H1 (cell line): ENCODE results near the gene TMEM134. TPM values are rescaled to one million over a fixed set of nuclear protein-coding genes. Genes with fewer than 3 reads are reported as not detected.
A peak's percentile ranks its signal among the peaks of the same experiment; 100 is the strongest.

Experiments
- CTCF ChIA-PET: fragments of 300-600 bp; sonication (Branson Sonifier 250); formaldehyde crosslinking; loops from one replicate; lab custom pipeline; 2021; ENCODE audit not compliant: partially characterized antibody; lab: Charles Lee
- POLR2A ChIA-PET: fragments of 300-600 bp; sonication (Branson Sonifier 250); formaldehyde crosslinking; loops from one replicate; lab custom pipeline; 2021; ENCODE audit warnings: inconsistent platforms; ENCODE audit not compliant: partially characterized antibody; lab: Charles Lee
- DNase-seq, 2 experiments: peaks; one replicate each; pipeline versions ENCODE4 v3.0.0 to v3.0.0-alpha.2; 2010 to 2022; ENCODE audit warnings: low spot score in 2 of 2, low read depth in 1 of 2, mixed read lengths in 1 of 2
- FAIRE-seq: peaks from 2 replicates; lab custom pipeline; 2011; peaks lifted over from hg19 to GRCh38; lab: Jason Lieb, UNC
- H2AFZ ChIP-seq: 2 replicates; pipeline ENCODE4 v1.8.1; 2012; ENCODE audit warnings: low read length, inconsistent platforms
- H2AK5ac ChIP-seq: 2 replicates; pipeline ENCODE4 v1.6.1; 2013; ENCODE audit warnings: low read depth, low read length
- H2BK120ac ChIP-seq: replicated peaks from 2 replicates; pipeline ENCODE3; 2013; ENCODE audit warnings: low read depth, low read length, inconsistent platforms
- H2BK12ac ChIP-seq: 2 replicates; pipeline ENCODE4 v1.6.1; 2013; ENCODE audit warnings: low read depth, low read length
- H2BK15ac ChIP-seq: 2 replicates; pipeline ENCODE4 v1.6.1; 2013; ENCODE audit warnings: low read length
- H2BK20ac ChIP-seq: 2 replicates; pipeline ENCODE4 v1.6.1; 2013; ENCODE audit warnings: low read length
- H2BK5ac ChIP-seq: 2 replicates; pipeline ENCODE4 v1.6.1; 2013; ENCODE audit warnings: low read depth, low read length
- H3K14ac ChIP-seq: 2 replicates; pipeline ENCODE4 v1.6.1; 2013; ENCODE audit warnings: inconsistent platforms; ENCODE audit not compliant: insufficient read length
- H3K18ac ChIP-seq: 2 replicates; pipeline ENCODE4 v1.6.1; 2013; ENCODE audit warnings: low read length; ENCODE audit errors: extremely low read depth
- H3K23ac ChIP-seq: 2 replicates; pipeline ENCODE4 v1.6.1; 2013; ENCODE audit warnings: inconsistent platforms; ENCODE audit not compliant: insufficient read length
- H3K23me2 ChIP-seq: 2 replicates; pipeline ENCODE4 v1.6.1; 2013; ENCODE audit warnings: low read depth, low read length
- H3K27ac ChIP-seq: 2 replicates; pipeline ENCODE4 v1.6.1; 2011; ENCODE audit warnings: low read depth, low read length, inconsistent platforms
- H3K27me3 ChIP-seq, 4 experiments: replicated peaks in 1 of 4; 1 replicate in 1 of 4; 2 replicates in 3 of 4; pipeline versions ENCODE4 v1.6.1 to v1.8.1; 2011 to 2013; ENCODE audit warnings: low read length in 3 of 4, mild to moderate bottlenecking in 3 of 4, inconsistent platforms in 2 of 4, mixed read lengths in 2 of 4, moderate library complexity in 1 of 4; ENCODE audit not compliant: control insufficient read depth in 3 of 4, insufficient read depth in 3 of 4; ENCODE audit errors: extremely low read depth in 1 of 4
- H3K36me3 ChIP-seq, 4 experiments: 2 replicates each; pipeline versions ENCODE4 v1.6.1 to v1.8.1; 2011 to 2013; ENCODE audit warnings: mild to moderate bottlenecking in 4 of 4, low read length in 3 of 4, moderate library complexity in 2 of 4, control low read depth in 1 of 4, inconsistent platforms in 1 of 4; ENCODE audit not compliant: insufficient read depth in 4 of 4, control insufficient read depth in 2 of 4
- H3K4ac ChIP-seq: replicated peaks from 2 replicates; pipeline ENCODE3; 2013; ENCODE audit warnings: low read length, low read depth, mixed read lengths, inconsistent platforms; ENCODE audit not compliant: insufficient read length
- H3K4me1 ChIP-seq, 4 experiments: replicated peaks in 1 of 4; 1 replicate in 1 of 4; 2 replicates in 3 of 4; pipeline versions ENCODE4 v1.6.1 to v1.8.1; 2011 to 2013; ENCODE audit warnings: low read length in 3 of 4, inconsistent platforms in 2 of 4, mixed read lengths in 1 of 4; ENCODE audit not compliant: insufficient read depth in 4 of 4, control insufficient read depth in 3 of 4
- H3K4me2 ChIP-seq, 2 experiments: 2 replicates each; pipeline versions ENCODE4 v1.6.1 to v1.8.1; 2011 to 2013; ENCODE audit warnings: low read depth in 2 of 2, low read length in 2 of 2, control low read depth in 1 of 2, inconsistent platforms in 1 of 2, mild to moderate bottlenecking in 1 of 2; ENCODE audit not compliant: insufficient read depth in 1 of 2
- H3K4me3 ChIP-seq, 4 experiments: fragments of 200-600, 300-600 bp in 1 of 4; sonication (generic), shearing (Covaris generic), sonication (Bioruptor Twin) in 1 of 4; 2 replicates each; pipeline versions ENCODE4 v1.5.1 to v1.8.1; 2011 to 2016; ENCODE audit warnings: low read length in 4 of 4, low read depth in 3 of 4, control low read depth in 2 of 4, inconsistent platforms in 2 of 4, mild to moderate bottlenecking in 2 of 4, mixed read lengths in 1 of 4, moderate library complexity in 1 of 4; ENCODE audit not compliant: insufficient read depth in 2 of 4; ENCODE audit errors: extremely low read depth in 1 of 4
- H3K56ac ChIP-seq: replicated peaks from 2 replicates; pipeline ENCODE3; 2013; ENCODE audit warnings: low read depth, mild to moderate bottlenecking, mixed read lengths, low read length, inconsistent platforms; ENCODE audit not compliant: insufficient read length
- H3K79me1 ChIP-seq: 2 replicates; pipeline ENCODE4 v1.6.1; 2013; ENCODE audit warnings: low read depth, low read length, control low read depth
- H3K79me2 ChIP-seq, 2 experiments: 2 replicates each; pipeline versions ENCODE4 v1.6.1 to v1.8.1; 2012 to 2013; ENCODE audit warnings: low read length in 2 of 2, mild to moderate bottlenecking in 2 of 2, inconsistent platforms in 1 of 2; ENCODE audit not compliant: insufficient read depth in 2 of 2, control insufficient read depth in 1 of 2
- H3K9ac ChIP-seq, 4 experiments: replicated peaks in 1 of 4; 1 replicate in 1 of 4; 2 replicates in 3 of 4; pipeline versions ENCODE4 v1.6.1 to v1.8.1; 2011 to 2013; ENCODE audit warnings: low read depth in 3 of 4, low read length in 3 of 4, control low read depth in 2 of 4, mild to moderate bottlenecking in 2 of 4, moderate library complexity in 2 of 4, inconsistent platforms in 1 of 4; ENCODE audit errors: extremely low read depth in 1 of 4
- H3K9me3 ChIP-seq, 2 experiments: 2 replicates each; pipeline versions ENCODE4 v1.6.1 to v1.8.1; 2012 to 2013; ENCODE audit warnings: mild to moderate bottlenecking in 2 of 2, moderate library complexity in 2 of 2, control low read depth in 1 of 2, inconsistent platforms in 1 of 2, low read depth in 1 of 2, low read length in 1 of 2, mixed read lengths in 1 of 2; ENCODE audit not compliant: insufficient read depth in 2 of 2
- H4K20me1 ChIP-seq, 2 experiments: replicated peaks in 1 of 2; 2 replicates each; pipeline versions ENCODE3 to v1.8.1; 2011 to 2013; ENCODE audit warnings: inconsistent platforms in 2 of 2, low read length in 2 of 2, mild to moderate bottlenecking in 1 of 2; ENCODE audit not compliant: insufficient read depth in 2 of 2, control insufficient read depth in 1 of 2
- H4K5ac ChIP-seq: 2 replicates; pipeline ENCODE4 v1.6.1; 2013; ENCODE audit warnings: low read length, low read depth, mixed read lengths, inconsistent platforms; ENCODE audit not compliant: insufficient read length
- H4K8ac ChIP-seq: 2 replicates; pipeline ENCODE4 v1.8.0; 2013; ENCODE audit warnings: mild to moderate bottlenecking, moderate library complexity, low read length, inconsistent platforms; ENCODE audit not compliant: insufficient read depth; ENCODE audit errors: extremely low read depth
- H4K91ac ChIP-seq: replicated peaks from 2 replicates; pipeline ENCODE3; 2013; ENCODE audit warnings: low read length, mixed read lengths, inconsistent platforms; ENCODE audit not compliant: insufficient read length
- GABPA ChIP-seq: IDR thresholded peaks from 2 replicates; pipeline ENCODE4 v1.6.1; 2011; ENCODE audit warnings: mild to moderate bottlenecking, low read length, moderate library complexity, borderline replicate concordance; ENCODE audit not compliant: insufficient read depth
- MAFK ChIP-seq: IDR thresholded peaks from 2 replicates; pipeline ENCODE4 v1.6.1; 2012; ENCODE audit warnings: low read depth, mild to moderate bottlenecking, improper control_type of control experiment, low read length
- NRF1 ChIP-seq: IDR thresholded peaks from 2 replicates; pipeline ENCODE4 v1.6.1; 2011; ENCODE audit warnings: mild to moderate bottlenecking, low read depth, low read length, improper control_type of control experiment
- POLR2A ChIP-seq, 2 experiments: IDR thresholded peaks; 1 replicate in 1 of 2; 2 replicates in 1 of 2; pipeline ENCODE4 v1.6.1; 2011; ENCODE audit warnings: low read depth in 2 of 2, low read length in 2 of 2, mild to moderate bottlenecking in 2 of 2; ENCODE audit errors: control extremely low read depth in 1 of 2
- YY1 ChIP-seq: IDR thresholded peaks from 2 replicates; pipeline ENCODE4 v1.6.1; 2011; ENCODE audit warnings: low read depth, mild to moderate bottlenecking, low read length
- WGBS, 2 experiments: shearing (Covaris generic) in 1 of 2; methylation state at CpG; one replicate each; pipeline versions ENCODE4 v1.1.6 to v1.1.7; 2013 to 2015; ENCODE audit warnings: low lambda C conversion rate in 2 of 2, mixed read lengths in 2 of 2, inconsistent platforms in 1 of 2, low coverage in 1 of 2, missing lambda C conversion rate in 1 of 2; ENCODE audit not compliant: insufficient replicate concordance in 2 of 2, insufficient coverage in 1 of 2, insufficient read length in 1 of 2; ENCODE audit errors: extremely low coverage in 1 of 2, missing lambda C conversion rate in 1 of 2; 5-methylcytosine and 5-hydroxymethylcytosine counted together
- polyA plus RNA-seq, 7 experiments: library from polyadenylated mRNA; depleted of rRNA in 3 of 7; stranded (reverse) in 5 of 7; unstranded in 2 of 7; fragments of >200 nt in 5 of 7; fragments of 200-250 nt in 2 of 7; gene quantifications; 1 replicate in 5 of 7; 2 replicates in 1 of 7; 4 replicates in 1 of 7; pipeline versions ENCODE4 v1.2.1 to v1.2.3, GENCODE V29; 2011 to 2013; ENCODE audit warnings: missing spikeins in 2 of 7, mixed read lengths in 2 of 7
- total RNA-seq: library from RNA; stranded (reverse); fragmentation: NEBNext Ultra II Directional; extraction: Animal tissue kit (Norgen Biotek cat#: 25700); gene quantifications from 2 replicates; pipeline ENCODE4 v1.2.1, GENCODE V29; 2021
- TF ChIP-seq, protein P1 (sequence below), 3 experiments: IDR thresholded peaks; 1 replicate in 2 of 3; 2 replicates in 1 of 3; pipeline versions ENCODE4 v1.5.1 to v1.6.1; 2011; ENCODE audit warnings: low read length in 3 of 3, mild to moderate bottlenecking in 3 of 3, inconsistent platforms in 2 of 3, low read depth in 1 of 3, moderate library complexity in 1 of 3; ENCODE audit not compliant: insufficient read depth in 1 of 3; ENCODE audit errors: control extremely low read depth in 1 of 3
- TF ChIP-seq, protein P2 (sequence below): IDR thresholded peaks from 2 replicates; pipeline ENCODE4 v1.6.1; 2012; ENCODE audit warnings: inconsistent platforms
- TF ChIP-seq, protein P3 (sequence below): IDR thresholded peaks from 2 replicates; pipeline ENCODE4 v1.6.1; 2012; ENCODE audit warnings: inconsistent platforms

Gene TMEM134
- total and polyA plus RNA-seq, 2 of the 8 experiments (the other 6 are each of a cell fraction or from before 2014, with no cell fraction given), result 32.4 to 229 TPM

DNA sequence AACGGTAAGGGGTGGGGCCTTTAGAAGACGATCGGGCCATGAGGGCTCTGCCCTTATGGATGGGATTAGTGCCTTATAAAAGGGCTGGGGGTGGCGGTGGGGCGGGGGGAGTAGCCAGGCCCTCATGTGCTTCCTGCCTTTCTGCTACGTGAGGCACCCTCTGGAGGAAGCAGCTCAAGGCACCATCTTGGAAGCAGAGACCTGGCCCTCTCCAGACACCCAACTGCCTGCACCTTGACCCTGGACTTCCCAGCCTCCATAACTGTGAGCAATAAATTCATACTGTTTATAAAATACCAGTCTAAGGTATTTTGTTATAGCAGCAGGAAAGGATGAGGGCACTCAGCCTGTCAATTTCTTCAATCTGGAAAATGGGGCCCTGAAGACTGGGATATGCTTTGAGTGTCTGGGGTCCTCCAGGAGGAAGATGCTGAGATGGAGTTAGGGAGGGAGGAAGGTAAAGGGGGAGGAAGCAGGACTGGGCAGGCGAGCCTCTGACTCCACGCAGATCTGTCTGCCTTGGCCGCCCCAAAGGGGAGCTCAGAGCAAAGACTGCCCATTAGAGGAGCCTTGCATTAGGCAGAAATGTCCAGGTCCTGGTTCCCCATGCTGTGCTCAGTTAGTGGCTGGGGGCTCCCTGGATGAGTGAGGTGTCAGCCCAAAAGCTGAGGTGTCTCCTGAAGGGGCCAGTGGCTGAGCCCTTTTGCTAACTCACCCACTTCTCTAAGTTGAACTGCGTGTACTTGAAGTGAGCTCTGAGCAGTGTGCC is 48.9 kb upstream of the TMEM134 start:
- H2BK5ac ChIP-seq, result no peak overlapping the region
- no peak overlapping the region for H3K27ac ChIP-seq
- H4K8ac ChIP-seq, result no peak overlapping the region; the same call in none of the 2 replicates
- H2AK5ac ChIP-seq, result no peak overlapping the region
- no peak overlapping the region for H2BK20ac ChIP-seq
- no peak for FAIRE-seq
- no peak overlapping the region for H3K14ac ChIP-seq
- no peak overlapping the region for H3K23ac ChIP-seq
- H3K4me2 ChIP-seq, result no peak overlapping the region
- no peaks in the 10 kb centered on the region for H3K36me3 ChIP-seq
- H3K9me3 ChIP-seq, result no peaks in the 10 kb centered on the region
- no peak overlapping the region for H3K56ac ChIP-seq
- H2BK15ac ChIP-seq, result peak overlapping the region; percentile 75; the same call in 1 of the 2 replicates
- H3K79me1 ChIP-seq, result no peaks in the 10 kb centered on the region
- no peak overlapping the region for H3K4ac ChIP-seq
- H4K20me1 ChIP-seq, result no peaks in the 10 kb centered on the region
- WGBS, 2 experiments, result 92% methylated on average over 10 of the region's 10 CpGs; no CpG with 5 or more reads in 1 of the 2 experiments
- no peak overlapping the region for H4K91ac ChIP-seq
- H3K4me1 ChIP-seq, result no peaks in the 10 kb centered on the region
- H3K23me2 ChIP-seq, result no peaks in the 10 kb centered on the region
- no peak overlapping the region for H3K4me3 ChIP-seq
- H3K79me2 ChIP-seq, result no peaks in the 10 kb centered on the region
- no peak overlapping the region for H4K5ac ChIP-seq
- H3K9ac ChIP-seq, result no peak overlapping the region
- 0 out of 2 replicates have a peak overlapping the region, but pooled peaks have one; percentile 5 for H2AFZ ChIP-seq
- no peak overlapping the region for H2BK120ac ChIP-seq
- H3K27me3 ChIP-seq, result peaks cover 0 to 5% (median 1%) of the 10 kb centered on the region in 4 experiments; a peak in 2 of 7 replicates
- ChIA-PET CTCF (interaction anchor here (0.6 to 1.2 kb wide), 3 partner anchors 23 to 1161 kb away, joined by 3 to 4 read pairs (median 3); no protein-coding TSS in a partner anchor), POLR2A (interaction anchor here (1.0 to 1.9 kb wide), 3 partner anchors 10 to 64 kb away, joined by 3 to 7 read pairs (median 5); partner anchors contain the start of gene CDK2AP2)
- H2BK12ac ChIP-seq, result no peak overlapping the region
- DNase-seq, result no peak
- H3K18ac ChIP-seq, result no peak overlapping the region
- TF ChIP-seq, protein P1, sequence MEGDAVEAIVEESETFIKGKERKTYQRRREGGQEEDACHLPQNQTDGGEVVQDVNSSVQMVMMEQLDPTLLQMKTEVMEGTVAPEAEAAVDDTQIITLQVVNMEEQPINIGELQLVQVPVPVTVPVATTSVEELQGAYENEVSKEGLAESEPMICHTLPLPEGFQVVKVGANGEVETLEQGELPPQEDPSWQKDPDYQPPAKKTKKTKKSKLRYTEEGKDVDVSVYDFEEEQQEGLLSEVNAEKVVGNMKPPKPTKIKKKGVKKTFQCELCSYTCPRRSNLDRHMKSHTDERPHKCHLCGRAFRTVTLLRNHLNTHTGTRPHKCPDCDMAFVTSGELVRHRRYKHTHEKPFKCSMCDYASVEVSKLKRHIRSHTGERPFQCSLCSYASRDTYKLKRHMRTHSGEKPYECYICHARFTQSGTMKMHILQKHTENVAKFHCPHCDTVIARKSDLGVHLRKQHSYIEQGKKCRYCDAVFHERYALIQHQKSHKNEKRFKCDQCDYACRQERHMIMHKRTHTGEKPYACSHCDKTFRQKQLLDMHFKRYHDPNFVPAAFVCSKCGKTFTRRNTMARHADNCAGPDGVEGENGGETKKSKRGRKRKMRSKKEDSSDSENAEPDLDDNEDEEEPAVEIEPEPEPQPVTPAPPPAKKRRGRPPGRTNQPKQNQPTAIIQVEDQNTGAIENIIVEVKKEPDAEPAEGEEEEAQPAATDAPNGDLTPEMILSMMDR (IDR thresholded peaks at IDR 0.05; ENCODE audit: control extremely low read depth in 1 of 3, insufficient read depth in 1 of 3, low read depth in 1 of 3, low read length in 3 of 3), result no peak
- TF ChIP-seq POLR2A (IDR thresholded peaks at IDR 0.05; ENCODE audit: control extremely low read depth in 1 of 2, low read depth in 2 of 2, low read length in 2 of 2) (no peak), YY1 (no peak), GABPA (no peak), NRF1 (no peak), MAFK (no peak)
- TF ChIP-seq, protein P2, sequence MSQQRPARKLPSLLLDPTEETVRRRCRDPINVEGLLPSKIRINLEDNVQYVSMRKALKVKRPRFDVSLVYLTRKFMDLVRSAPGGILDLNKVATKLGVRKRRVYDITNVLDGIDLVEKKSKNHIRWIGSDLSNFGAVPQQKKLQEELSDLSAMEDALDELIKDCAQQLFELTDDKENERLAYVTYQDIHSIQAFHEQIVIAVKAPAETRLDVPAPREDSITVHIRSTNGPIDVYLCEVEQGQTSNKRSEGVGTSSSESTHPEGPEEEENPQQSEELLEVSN, result no peak
- TF ChIP-seq, protein P3, sequence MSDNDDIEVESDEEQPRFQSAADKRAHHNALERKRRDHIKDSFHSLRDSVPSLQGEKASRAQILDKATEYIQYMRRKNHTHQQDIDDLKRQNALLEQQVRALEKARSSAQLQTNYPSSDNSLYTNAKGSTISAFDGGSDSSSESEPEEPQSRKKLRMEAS, result no peak
